Measurements from ENCODE around the gene ZNF479. TPM values are rescaled to one million over a fixed set of nuclear protein-coding genes. Genes with fewer than 3 reads are reported as not detected.
"Not testable (repeated sequence)": the region's sequence is repeated elsewhere in the genome, so short reads cannot be mapped to it uniquely, and the experiment has no call there.

The ZNF479 gene
- total RNA-seq, 4 donors from 2014 or later = not detected

GRCh38 chr7:57177856-57178767, 45.9 kb upstream of the ZNF479 start:
- TF ChIP-seq POLR2A (IDR thresholded peaks at IDR 0.05) = no peak
- TF ChIP-seq, protein P1, sequence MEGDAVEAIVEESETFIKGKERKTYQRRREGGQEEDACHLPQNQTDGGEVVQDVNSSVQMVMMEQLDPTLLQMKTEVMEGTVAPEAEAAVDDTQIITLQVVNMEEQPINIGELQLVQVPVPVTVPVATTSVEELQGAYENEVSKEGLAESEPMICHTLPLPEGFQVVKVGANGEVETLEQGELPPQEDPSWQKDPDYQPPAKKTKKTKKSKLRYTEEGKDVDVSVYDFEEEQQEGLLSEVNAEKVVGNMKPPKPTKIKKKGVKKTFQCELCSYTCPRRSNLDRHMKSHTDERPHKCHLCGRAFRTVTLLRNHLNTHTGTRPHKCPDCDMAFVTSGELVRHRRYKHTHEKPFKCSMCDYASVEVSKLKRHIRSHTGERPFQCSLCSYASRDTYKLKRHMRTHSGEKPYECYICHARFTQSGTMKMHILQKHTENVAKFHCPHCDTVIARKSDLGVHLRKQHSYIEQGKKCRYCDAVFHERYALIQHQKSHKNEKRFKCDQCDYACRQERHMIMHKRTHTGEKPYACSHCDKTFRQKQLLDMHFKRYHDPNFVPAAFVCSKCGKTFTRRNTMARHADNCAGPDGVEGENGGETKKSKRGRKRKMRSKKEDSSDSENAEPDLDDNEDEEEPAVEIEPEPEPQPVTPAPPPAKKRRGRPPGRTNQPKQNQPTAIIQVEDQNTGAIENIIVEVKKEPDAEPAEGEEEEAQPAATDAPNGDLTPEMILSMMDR (IDR thresholded peaks at IDR 0.05 in 4 of 5, conservative IDR thresholded peaks at IDR 0.05 in 1 of 5) = no peak
- intact Hi-C loops (cut with DNase I; ENCODE audit: low total_unique reads) = no loop called here

GRCh38 chr7:57176928-57177635, 44.8 kb upstream of the ZNF479 start:
- TF ChIP-seq, protein P1 (IDR thresholded peaks at IDR 0.05 in 4 of 5, conservative IDR thresholded peaks at IDR 0.05 in 1 of 5) = no peak
- TF ChIP-seq POLR2A (IDR thresholded peaks at IDR 0.05) = no peak
- H3K4me3 ChIP-seq = no peak overlapping the region
- intact Hi-C loops (cut with DNase I; ENCODE audit: low total_unique reads) = no loop called here
- H3K36me3 ChIP-seq = no peaks in the 10 kb centered on the region
- H3K27ac ChIP-seq = no peak overlapping the region
- in situ Hi-C loops (cut with MboI; ENCODE audit: low sequenced_read_pairs in 4 of 4) = no loop called here
- no peak for ATAC-seq
- DNase-seq = no peak
- H3K9me3 ChIP-seq = no peaks in the 10 kb centered on the region
- H3K4me1 ChIP-seq = no peaks in the 10 kb centered on the region
- no peaks in the 10 kb centered on the region for H3K27me3 ChIP-seq

More at GRCh38 chr7:57177856-57178767, 45.9 kb upstream of the ZNF479 start:
- Histone ChIP-seq H3K27me3 (no peaks in the 10 kb centered on the region), H3K27ac (no peak overlapping the region), H3K4me3 (no peak overlapping the region), H3K4me1 (no peaks in the 10 kb centered on the region), H3K36me3 (no peaks in the 10 kb centered on the region), H3K9me3 (no peaks in the 10 kb centered on the region)
- in situ Hi-C loops (cut with MboI; ENCODE audit: low sequenced_read_pairs in 4 of 4) = no loop called here
- ATAC-seq = no peak
- DNase-seq = no peak

GRCh38 chr7:57165285-57165899, 33.2 kb upstream of the ZNF479 start:
- Histone ChIP-seq H3K4me3 (no peak overlapping the region), H3K4me1 (no peaks in the 10 kb centered on the region), H3K27ac (no peak overlapping the region), H3K36me3 (no peaks in the 10 kb centered on the region), H3K27me3 (no peaks in the 10 kb centered on the region), H3K9me3 (peaks cover 3 to 29% (median 10%) of the 10 kb centered on the region in 3 donors)
- DNase-seq (no peak), ATAC-seq (no peak)
- intact Hi-C loops (cut with DNase I; ENCODE audit: low total_unique reads) = no loop called here
- TF ChIP-seq, protein P1 (IDR thresholded peaks at IDR 0.05 in 4 of 5, conservative IDR thresholded peaks at IDR 0.05 in 1 of 5) = no peak
- in situ Hi-C loops (cut with MboI; ENCODE audit: low sequenced_read_pairs in 4 of 4) = no loop called here

DNA sequence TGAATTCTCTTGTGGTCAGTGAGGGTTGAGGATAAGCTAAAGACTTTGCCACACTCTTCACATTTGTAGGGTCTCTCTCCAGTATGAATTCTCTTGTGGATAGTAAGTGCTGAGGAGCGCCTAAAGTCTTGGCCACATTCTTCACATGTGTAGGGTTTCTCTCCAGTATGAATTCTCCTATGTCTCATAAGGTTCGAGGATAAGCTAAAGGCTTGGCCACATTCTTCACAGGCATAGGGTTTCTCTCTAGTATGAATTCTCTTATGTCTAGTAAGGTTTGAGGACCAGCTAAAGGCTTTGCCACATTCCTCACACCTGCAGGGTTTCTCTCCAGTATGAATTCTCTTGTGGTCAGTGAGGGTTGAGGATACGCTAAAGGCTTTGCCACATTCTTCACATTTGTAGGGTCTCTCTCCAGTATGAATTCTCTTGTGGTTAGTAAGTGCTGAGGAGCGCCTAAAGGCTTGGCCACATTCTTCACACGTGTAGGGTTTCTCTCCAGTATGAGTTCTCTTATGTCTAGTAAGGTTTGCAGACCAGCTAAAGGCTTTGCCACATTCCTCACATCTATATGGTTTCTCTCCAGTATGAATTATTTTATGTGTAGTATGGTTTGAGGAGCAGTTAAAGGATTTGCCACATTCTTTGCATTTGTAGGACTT, 12.0 kb downstream of the ZNF479 start:
- H3K4me3 ChIP-seq; intact Hi-C loops (cut with DNase I; ENCODE audit: low total_unique reads); H3K27me3 ChIP-seq; H3K9me3 ChIP-seq; H3K4me1 ChIP-seq; in situ Hi-C loops (cut with MboI; ENCODE audit: low sequenced_read_pairs in 4 of 4); H3K27ac ChIP-seq; H3K36me3 ChIP-seq; DNase-seq; ATAC-seq: not testable (repeated sequence)

All from gastrocnemius medialis (tissue), 4 donors.